ENCODE measurements around the gene TCF4. TPM values are rescaled to one million over a fixed set of nuclear protein-coding genes. Genes with fewer than 3 reads are reported as not detected.

TCF4 gene
- total RNA-seq, 1 donor from 2014 or later = 159 TPM

DNA sequence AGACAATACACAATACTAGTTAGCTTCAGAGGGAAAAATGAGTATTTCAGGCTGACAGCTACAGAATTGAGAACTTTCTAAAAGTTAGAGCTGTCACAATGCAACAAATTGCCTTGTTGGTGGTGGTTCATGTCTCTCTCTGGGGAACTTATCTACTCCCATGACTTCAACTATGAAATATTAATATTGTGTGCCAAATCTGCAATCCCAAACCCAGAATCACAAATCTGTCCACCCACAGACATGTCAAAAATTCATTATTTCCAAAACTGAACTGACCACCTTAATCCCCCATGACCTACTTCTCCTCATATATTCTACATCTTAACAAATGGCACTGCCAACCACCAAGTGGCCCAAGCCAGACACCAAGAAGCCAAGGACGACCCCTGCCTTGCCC is 143.5 kb downstream of the TCF4 start:
- DNase-seq (ENCODE audit: low spot score) = no peak

DNA sequence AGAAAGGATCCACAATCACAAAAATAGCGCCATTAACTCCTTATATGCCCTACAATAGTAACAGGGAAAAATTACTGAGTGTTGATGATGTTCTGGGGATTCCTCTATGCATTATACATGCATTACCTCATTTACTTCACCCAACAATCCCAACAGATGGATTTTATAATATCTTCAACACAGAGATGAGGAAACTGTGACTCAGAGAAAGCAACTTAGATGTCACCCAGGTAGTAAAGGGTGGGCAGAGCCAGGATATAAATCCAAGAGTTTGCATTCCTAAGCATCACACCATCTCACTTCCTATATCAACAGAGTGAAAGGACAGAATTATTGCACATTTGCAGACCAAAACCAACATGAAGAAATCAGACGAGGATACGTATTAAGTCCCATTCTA is 144.2 kb downstream of the TCF4 start:
- no peak for DNase-seq (ENCODE audit: low spot score)

DNA sequence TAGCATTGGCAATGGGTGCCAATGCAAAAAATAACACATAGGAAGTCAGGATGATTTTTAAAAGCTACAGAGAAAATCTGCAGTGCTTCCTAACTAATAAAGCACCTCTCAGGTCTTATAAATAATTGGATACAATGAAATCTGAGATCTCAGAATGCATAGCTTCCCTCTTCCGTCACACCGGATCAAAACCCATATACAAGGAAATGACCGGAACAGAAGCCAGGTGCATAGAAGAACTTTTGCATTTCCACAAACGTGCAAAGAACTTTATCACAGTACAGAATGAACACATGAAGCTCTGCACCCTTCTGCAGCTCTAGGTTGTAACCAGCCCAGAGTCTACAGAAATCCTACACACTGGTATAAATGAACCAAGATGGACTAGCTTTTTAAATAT is 145.4 kb downstream of the TCF4 start:
- no peak for DNase-seq (ENCODE audit: low spot score)

DNA sequence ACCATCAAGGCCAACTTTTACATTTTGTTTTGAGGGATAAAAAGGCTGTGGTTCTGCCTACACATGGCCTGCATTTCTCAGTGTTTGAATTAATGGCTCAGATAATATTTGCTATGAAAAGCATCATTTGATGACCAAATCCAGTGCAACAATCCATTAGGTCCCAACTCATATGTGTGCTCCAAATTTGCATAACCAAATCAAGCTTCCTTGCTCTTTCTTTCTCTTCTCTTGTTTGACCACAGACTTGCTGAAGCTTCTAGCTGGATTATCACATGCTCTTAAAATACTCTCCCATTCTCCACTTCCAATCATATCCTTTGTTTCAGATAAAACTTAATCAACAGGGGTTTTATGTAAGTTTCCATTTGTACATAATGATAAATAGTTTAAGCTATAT is 147.0 kb downstream of the TCF4 start:
- no peak for DNase-seq (ENCODE audit: low spot score)

DNA sequence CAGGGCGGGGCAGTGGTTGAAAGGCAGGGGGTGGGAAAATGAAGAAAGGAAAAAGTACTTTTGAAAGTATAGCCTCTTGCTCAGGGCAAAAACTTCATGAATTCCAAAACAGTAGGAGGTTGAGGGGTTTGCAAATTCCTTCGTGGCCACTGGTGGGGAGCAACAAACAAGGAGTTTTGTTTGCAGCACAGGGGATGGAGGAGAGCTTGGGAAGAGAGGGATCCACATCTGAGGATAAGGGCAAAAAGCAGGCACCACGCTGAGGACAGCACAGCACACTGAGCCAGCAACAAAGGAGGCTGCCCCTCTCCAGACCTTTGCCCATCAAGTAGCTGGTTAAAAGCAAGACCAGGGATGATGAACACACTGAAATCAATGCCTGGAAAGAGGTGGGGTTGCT is 148.9 kb downstream of the TCF4 start:
- no peak for DNase-seq (ENCODE audit: low spot score)

DNA sequence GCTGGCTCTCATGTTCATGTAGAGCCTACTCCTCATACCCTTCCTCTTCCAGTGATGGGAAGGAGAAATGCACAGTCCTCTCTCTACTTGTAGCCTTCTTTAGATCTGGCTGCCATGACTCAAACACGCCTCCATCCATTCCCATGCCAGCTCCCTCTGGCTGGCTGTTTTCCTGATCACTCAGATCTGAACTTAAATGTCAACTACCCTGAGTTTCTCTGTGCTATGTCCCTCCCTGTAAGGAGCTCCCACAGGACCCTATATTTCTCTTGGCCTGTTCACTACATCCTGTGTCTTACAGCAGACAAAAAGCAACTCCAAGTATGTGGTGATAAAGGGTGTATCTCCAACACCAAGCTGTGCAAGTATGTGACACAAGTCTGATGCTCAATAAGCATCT is 152.4 kb downstream of the TCF4 start:
- no peak for DNase-seq (ENCODE audit: low spot score)

DNA sequence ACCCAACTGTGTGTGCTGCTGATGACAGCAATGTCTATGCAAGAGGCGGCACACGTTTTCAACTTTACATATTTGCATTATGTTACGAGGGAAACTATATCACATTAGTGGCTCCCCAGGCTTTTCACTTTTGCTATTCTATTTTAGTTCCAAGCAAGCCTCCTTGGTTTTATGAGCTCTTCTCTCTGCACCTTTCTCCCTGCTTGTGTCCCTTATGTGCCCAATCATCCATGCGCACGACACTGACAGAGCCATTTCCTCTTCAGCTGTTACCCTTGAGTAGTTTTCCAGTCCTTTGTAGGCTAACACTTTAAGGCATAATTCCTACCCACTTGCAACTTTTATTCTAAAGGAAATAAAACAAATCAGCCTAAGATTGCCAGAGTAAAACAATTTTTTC is 154.3 kb downstream of the TCF4 start:
- no peak for DNase-seq (ENCODE audit: low spot score)

DNA sequence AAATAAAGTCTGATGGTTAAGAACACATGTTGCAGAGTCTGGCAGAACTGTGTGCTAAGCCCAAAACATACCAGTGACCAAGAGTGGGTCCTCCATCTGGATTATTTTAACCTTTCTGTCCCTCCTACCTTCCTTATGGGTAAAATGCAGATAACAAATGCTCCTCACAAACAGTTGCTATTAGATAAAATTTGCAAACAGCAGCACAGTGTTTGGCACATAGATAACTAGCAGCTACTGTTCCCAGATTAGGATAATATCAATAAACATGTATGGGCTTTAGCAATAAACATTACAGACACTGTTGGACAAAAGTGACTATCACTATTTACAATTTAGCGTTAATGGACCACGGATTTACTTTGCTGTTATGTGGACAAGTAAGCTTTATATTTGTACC is 154.9 kb downstream of the TCF4 start:
- no peak for DNase-seq (ENCODE audit: low spot score)

DNA sequence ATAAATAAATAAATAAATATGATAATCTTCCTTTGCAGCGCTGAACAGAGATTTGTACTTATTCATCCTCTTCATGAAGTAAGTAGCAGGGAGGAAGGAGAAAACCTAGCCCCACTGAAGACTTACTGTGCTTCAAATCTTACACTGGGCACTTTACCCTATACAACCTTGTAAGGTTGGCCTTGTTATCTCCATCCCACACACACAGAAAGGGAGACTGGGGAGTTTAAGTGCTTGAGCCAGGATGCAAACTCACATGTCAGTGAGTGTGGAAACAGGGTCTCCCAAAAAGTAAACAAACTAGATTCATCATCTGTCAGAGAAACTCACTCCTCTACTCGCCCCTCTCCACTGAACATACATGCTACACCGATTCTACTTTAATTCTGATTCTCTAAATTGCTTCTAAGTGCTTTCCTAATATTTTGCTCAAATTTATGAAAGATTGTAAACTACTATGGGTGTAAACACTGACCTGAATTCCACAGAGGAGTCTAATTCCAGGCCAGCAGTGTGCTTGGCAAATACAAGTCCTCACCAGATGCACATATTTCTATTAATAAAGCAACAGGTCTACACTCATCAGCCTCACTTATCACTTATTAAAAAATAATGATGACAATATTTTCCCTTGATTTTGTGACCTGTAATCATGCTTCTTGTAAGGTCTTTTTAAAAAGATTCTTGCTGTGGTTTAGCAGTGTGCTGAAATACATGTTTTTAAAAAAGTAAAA is 155.5 kb downstream of the TCF4 start:
- no peak for DNase-seq (ENCODE audit: low spot score)

DNA sequence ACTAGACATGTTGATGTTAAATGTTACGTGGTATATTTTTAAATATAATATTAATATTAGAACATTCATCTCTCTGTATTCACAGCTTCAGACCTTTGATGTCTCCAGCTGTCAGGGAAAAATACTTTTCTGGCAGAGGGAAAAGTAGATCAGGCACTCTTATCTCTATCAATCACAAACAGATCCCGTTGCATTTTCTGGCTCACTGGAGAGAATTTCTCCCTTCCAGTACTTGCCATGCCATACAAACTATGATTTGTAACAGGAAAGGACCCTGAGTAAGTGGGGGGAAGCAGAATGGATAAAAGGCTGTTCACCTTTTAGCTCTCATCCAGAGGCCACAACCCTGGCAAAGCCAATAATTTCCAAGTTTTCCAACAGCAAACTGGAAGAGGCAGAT is 158.0 kb downstream of the TCF4 start:
- DNase-seq (ENCODE audit: low spot score) = no peak

DNA sequence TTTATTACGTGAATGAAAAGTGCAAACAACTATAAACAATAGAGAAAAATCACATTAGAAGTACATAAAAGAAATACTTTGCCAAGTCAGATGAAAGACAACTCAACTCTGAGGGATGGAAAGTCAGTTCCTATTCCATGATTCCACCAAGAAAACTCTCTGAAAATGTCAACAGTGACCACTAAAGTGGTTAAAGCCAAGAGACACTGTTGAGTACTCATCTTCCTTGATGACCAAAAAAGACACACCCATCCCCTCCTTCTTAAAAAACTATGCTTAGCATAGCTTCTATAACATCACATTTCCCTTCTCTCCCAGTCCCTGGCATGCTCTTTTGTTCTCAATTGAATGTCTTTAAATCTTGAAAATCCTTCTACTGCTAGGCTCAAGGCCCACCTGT is 160.0 kb downstream of the TCF4 start:
- DNase-seq (ENCODE audit: low spot score) = no peak

DNA sequence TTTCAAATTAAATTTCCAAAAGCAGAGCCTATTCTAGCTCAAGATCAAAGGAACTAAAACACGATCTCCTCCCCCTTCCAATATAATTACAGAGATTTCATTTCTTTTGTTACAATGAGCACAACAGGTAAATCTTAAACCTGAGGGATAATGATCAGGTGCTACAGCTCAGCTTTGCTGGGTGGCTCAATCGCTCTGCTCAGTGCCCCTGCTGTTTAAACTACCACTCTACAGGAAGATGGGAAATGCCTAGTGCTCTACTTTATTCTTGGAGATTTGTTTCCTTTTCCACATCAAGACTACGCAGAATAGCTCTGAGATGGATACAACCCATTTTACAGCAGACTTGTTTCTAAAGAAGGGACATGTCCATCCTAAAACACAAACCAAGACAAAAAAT is 162.3 kb downstream of the TCF4 start:
- DNase-seq (ENCODE audit: low spot score) = no peak

DNA sequence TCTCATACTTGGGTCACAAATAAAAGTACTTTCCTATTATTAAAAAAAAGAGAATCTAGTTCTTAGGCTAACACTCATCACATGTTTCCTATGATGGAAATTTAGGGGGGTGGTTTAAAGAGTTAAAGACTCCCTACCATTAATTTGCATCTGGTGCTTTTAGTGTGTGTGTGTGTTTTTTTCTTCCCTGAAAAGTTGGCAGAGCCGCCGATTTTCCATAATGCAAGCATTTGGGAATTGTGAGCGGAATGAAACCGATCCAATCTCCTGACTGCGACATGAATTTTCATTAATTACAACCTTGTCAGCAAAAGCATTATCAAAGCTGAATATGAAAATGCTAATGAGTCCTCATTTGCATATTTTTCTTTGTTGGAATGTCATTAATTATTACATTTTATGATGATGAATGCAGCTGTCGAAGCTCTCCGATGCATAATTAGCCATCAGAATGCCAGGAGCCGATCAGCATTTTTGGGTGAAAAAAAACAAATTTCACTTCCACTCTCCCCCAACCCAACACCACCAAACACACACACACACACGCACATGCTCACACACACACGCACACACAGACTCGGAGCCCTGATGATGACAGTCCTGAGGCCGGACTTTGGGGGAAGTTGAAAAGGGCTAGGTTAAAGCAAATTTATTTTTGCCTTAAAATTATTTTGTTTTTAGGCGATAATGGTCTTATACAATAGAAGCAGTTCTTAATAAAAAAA is 165.4 kb downstream of the TCF4 start:
- no peak for DNase-seq (ENCODE audit: low spot score)

DNA sequence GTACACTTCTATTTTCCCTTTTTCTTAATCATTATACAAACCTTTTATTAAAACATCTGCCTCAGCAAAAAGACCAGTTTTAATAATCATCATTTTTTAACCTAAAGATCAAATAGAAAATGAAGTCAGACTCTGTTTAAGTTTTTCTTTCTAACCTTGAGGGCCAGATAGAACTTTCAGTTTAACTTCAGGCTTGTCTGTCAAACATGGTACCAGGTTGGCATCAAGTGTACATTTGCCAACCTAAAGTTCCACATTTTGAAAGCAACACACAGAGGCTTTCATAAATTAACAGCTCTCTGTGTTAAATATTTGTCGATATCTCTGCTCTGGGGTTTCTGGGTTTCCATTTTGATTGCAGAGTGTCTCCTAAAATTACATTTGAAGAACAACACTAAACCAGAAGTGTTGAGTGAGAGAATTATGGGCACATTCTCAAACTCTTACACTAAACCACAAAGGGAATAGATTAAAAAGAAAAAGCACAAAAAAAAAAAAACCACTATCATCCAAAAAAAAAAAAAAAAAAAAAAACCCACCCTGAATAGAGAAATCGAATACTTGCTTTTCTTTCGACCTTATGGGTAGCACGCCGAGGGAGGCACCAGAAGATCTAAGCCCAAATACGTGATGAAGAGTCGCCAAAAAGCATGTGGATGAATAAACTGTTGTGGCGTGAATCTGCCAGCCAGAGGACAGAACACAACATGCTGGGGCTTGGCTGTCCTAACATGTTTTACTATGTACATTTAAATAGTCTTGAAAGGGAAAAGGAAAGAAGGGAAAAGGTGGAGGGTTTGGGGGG is 166.2 kb downstream of the TCF4 start:
- no peak for DNase-seq (ENCODE audit: low spot score)

DNA sequence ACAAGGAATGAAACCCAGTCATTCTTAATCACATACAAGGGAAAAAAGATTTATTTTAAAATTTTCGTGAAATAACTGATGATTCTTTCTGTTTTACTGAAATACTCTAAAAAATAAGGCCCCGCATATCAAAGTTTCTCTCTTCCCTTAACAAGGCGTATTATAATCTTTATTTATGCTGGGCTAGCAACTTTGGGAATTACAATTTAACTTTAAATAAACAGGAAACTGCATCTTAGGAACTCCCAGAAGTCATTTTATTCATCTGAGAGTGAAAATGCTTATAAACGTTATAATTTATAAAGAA is 166.7 kb downstream of the TCF4 start:
- no peak for DNase-seq (ENCODE audit: low spot score)

DNA sequence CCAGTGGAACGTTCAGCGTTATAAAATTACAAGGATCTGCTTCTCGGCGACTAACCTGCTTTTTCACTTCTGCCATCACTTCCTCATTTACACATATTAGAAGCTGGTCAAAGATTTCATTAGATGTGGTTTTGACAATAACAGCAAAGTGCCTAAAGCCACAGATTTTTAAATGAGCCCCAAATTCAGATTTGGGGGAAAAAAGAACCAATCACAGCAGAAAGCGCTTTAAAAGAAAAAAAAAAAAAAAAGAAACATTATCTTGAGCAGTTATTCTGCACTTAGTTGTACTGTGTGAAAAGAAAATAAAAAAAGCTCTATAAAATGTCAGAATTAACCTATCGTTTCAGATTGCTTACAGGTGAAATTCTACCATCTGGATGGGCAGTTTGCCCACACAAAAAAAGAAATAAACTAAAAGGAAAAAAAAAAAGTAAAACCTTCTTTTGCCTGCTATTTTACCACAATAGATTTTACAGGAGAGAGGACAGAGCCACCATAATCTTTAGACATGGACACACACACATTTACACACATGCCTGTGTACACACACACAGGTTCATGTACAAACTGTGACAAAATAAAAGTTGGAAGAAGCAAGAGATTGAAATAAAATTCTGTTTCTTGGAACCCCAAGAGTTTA is 167.2 kb downstream of the TCF4 start:
- no peak for DNase-seq (ENCODE audit: low spot score)

DNA sequence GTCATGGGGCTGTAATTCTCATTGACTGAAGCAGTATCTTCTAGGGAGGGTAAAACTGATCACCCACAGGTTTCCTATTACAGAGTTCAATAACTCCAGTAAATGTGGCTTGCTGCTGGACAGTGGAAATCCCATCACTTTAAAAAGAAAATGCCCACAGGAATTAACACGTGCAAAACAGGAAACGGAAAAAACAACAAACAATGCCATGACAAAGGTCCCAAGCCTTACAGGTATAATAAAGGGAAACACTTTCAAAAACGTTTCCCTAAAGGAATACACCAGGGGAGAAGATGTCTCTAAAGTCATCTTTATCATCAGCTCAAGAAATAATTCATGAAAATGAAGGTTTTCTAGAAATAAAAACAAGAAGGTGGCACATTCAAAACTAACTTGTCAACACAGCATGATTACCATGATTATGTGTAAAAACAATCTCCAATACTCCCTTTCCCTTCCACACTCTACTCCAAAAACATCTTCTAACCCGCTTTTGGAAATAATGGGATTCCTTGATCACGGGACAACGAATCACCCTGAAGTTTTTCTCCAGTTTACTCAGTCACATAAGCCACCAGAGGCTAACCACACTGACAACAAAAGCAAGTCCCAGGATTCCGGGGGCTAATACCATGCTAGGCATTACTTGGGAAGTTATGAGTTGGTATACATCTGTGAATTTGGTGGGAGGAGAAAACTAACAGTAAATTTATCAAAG is 167.9 kb downstream of the TCF4 start:
- no peak for DNase-seq (ENCODE audit: low spot score)

DNA sequence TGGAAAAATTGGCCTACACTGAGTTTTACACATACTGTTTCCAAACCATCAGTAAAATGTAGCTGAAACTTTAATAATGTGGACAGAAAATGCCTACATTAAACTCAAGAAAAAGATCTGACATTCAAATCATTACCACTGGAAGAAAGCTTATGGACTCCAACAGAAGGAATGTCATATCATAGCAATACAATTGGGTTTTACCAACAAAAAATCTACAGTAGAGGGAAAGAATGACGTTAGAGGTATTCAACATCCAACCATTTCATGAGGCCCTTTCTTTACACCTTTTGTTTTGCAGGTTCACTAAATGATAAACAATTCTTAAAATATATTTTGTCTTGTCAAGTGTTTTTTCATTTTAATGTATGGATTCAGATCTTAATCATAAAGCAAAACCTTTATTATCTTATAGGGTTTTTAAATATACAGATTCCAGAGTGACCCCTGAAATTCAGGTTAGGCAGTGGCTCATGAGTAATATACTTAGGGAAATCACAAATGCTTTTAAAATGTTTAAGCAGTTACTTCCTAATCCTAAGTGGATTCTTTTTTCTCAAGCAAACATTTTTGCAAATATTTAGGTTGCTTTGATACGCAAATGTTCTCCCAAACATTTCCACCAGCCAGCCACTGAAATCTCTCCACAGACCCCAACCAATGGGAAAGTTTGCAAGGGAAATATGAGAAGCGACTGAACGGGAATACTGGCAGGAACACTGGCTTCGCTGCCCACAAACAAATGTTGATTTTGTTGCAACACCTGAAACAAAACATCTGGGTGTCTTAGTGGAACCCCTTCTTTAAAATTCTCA is 168.7 kb downstream of the TCF4 start:
- no peak for DNase-seq (ENCODE audit: low spot score)

DNA sequence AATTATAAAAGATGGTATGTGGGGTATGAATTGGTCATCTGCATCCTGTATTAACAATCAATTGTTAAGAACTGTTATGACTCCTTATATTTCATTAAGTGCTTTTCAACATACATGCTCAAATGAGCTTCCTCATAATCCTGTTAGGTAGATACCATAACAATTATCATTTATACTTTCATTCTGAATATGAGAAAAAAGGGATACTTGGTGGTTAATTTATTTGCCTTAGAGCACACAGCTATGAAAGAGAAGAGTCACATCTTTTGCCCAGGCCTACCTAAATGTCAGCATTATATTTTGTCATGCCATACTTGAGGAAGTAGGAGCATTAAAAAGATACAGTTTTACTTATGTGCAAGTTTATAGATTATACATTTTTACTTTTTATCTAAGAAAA is 169.6 kb downstream of the TCF4 start:
- DNase-seq (ENCODE audit: low spot score) = no peak

DNA sequence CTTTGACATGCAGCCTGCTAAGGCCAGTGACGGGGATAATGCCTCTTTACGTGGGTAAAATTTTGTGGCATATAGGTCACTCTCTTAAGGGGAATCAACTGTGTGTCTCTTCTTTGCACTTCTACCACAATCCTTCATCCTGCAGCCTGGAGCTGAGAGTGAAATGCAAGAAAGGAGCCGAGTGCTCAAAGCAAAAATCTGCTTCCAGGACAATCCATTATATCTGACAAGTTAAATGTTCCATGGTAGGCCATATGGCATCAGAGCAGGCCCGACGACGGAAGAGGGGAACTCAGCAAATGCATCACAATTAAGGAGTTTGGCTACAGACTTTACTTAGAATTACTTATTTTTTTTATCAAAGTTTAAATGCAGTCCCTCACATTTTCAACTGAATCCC is 171.2 kb downstream of the TCF4 start:
- DNase-seq (ENCODE audit: low spot score) = no peak
